ENCODE results near the gene DPP6.
"Not testable (repeated sequence)": the region's sequence is repeated elsewhere in the genome, so short reads cannot be mapped to it uniquely, and the experiment has no call there.

The DPP6 gene

GRCh38 chr7:154678001-154678550 is 625.9 kb downstream of the DPP6 start:
- not testable (repeated sequence) for DNase-seq

GRCh38 chr7:154679379-154680053 is 627.3 kb downstream of the DPP6 start:
- DNase-seq = no peak

GRCh38 chr7:154680894-154681659 is 628.9 kb downstream of the DPP6 start:
- DNase-seq = no peak

- no peak for DNase-seq
Observed at GRCh38 chr7:154682003-154682402, 629.8 kb downstream of the DPP6 start.

- DNase-seq = no peak
Observed at GRCh38 chr7:154684666-154685563, 632.7 kb downstream of the DPP6 start.

GRCh38 chr7:154685564-154685901 is 633.3 kb downstream of the DPP6 start:
- no peak for DNase-seq

GRCh38 chr7:154686305-154686704 is 634.1 kb downstream of the DPP6 start:
- DNase-seq = no peak

GRCh38 chr7:154688952-154689351 is 636.8 kb downstream of the DPP6 start:
- DNase-seq = no peak

- no peak for DNase-seq
Observed at GRCh38 chr7:154690411-154690810, 638.2 kb downstream of the DPP6 start.

- DNase-seq = no peak
Observed at GRCh38 chr7:154693661-154694060, 641.5 kb downstream of the DPP6 start.

GRCh38 chr7:154695836-154696235 is 643.6 kb downstream of the DPP6 start:
- DNase-seq = no peak

GRCh38 chr7:154696556-154696955 is 644.4 kb downstream of the DPP6 start:
- no peak for DNase-seq

GRCh38 chr7:154698726-154699291 is 646.6 kb downstream of the DPP6 start:
- DNase-seq = no peak

GRCh38 chr7:154699417-154699816 is 647.2 kb downstream of the DPP6 start:
- DNase-seq = no peak

- DNase-seq = no peak
Observed at GRCh38 chr7:154709840-154710520, 657.8 kb downstream of the DPP6 start.

GRCh38 chr7:154720016-154720415 is 667.8 kb downstream of the DPP6 start:
- DNase-seq = no peak

- no peak for DNase-seq
Observed at GRCh38 chr7:154721086-154721485, 668.9 kb downstream of the DPP6 start.

- no peak for DNase-seq
Observed at GRCh38 chr7:154726368-154726767, 674.2 kb downstream of the DPP6 start.

GRCh38 chr7:154729056-154729455 is 676.9 kb downstream of the DPP6 start:
- no peak for DNase-seq

GRCh38 chr7:154735766-154736165 is 683.6 kb downstream of the DPP6 start:
- DNase-seq = no peak

GRCh38 chr7:154736389-154736788 is 684.2 kb downstream of the DPP6 start:
- no peak for DNase-seq

- DNase-seq = no peak
Observed at GRCh38 chr7:154738216-154738615, 686.0 kb downstream of the DPP6 start.
